GM23338 (cell line): ENCODE data around the gene ERCC6. TPM values are rescaled to one million over a fixed set of nuclear protein-coding genes. Genes with fewer than 3 reads are reported as not detected.

Experiments
- ATAC-seq: fragments of 200-7000 bp; cut with Tn5 transposase; 3 replicates; pipeline ENCODE4 v1.9.1; 2020
- DNase-seq: peaks from one replicate; pipeline ENCODE4 v3.0.0-alpha.2; 2015; ENCODE audit warnings: low spot score
- H2AFZ ChIP-seq: fragments of 200-600 bp; sonication (generic); 2 replicates; pipeline ENCODE4 v1.8.0; 2016; ENCODE audit warnings: antibody characterized with exemption, mild to moderate bottlenecking, moderate library complexity
- H3F3A ChIP-seq: fragments of 200-600 bp; sonication (generic); replicated peaks from 2 replicates; pipeline ENCODE4 v1.8.0; 2017; ENCODE audit warnings: antibody characterized with exemption, mixed run types, low read depth
- H3K27ac ChIP-seq: fragments of 200-600 bp; sonication (generic); 2 replicates; pipeline ENCODE4 v1.6.1; 2016; ENCODE audit warnings: low read depth
- H3K27me3 ChIP-seq: fragments of 200-600 bp; sonication (generic); 2 replicates; pipeline ENCODE4 v1.8.0; 2016; ENCODE audit warnings: mild to moderate bottlenecking, mixed run types, moderate library complexity; ENCODE audit not compliant: insufficient read depth
- H3K36me3 ChIP-seq: fragments of 200-600 bp; sonication (generic); 2 replicates; pipeline ENCODE4 v1.8.0; 2016; ENCODE audit warnings: mild to moderate bottlenecking; ENCODE audit not compliant: insufficient read depth
- H3K4me1 ChIP-seq: fragments of 200-600 bp; sonication (generic); 2 replicates; pipeline ENCODE4 v1.8.0; 2016; ENCODE audit warnings: mild to moderate bottlenecking, moderate library complexity; ENCODE audit not compliant: insufficient read depth
- H3K4me2 ChIP-seq: fragments of 200-600 bp; sonication (generic); 2 replicates; pipeline ENCODE4 v1.7.1; 2017; ENCODE audit warnings: mixed run types
- H3K4me3 ChIP-seq: fragments of 200-600 bp; sonication (generic); 2 replicates; pipeline ENCODE4 v1.6.1; 2016; ENCODE audit warnings: mixed run types
- H3K79me2 ChIP-seq: fragments of 200-600 bp; sonication (generic); replicated peaks from 2 replicates; pipeline ENCODE4 v1.8.0; 2017; ENCODE audit warnings: mild to moderate bottlenecking; ENCODE audit not compliant: insufficient read depth
- H3K9me2 ChIP-seq: fragments of 200-600 bp; sonication (generic); 2 replicates; pipeline ENCODE4 v1.8.0; 2017; ENCODE audit not compliant: insufficient read depth
- H4K20me1 ChIP-seq: fragments of 200-600 bp; sonication (generic); replicated peaks from 2 replicates; pipeline ENCODE4 v1.8.0; 2017; ENCODE audit warnings: mild to moderate bottlenecking; ENCODE audit not compliant: insufficient read depth
- H3K27ac Mint-ChIP-seq: 2 replicates; pipeline ENCODE4 v1.8.0; 2020; ENCODE audit warnings: inconsistent platforms, mild to moderate bottlenecking, moderate library complexity, mixed read lengths
- H3K27me3 Mint-ChIP-seq: 3 replicates; pipeline ENCODE4 v1.8.0; 2022; ENCODE audit warnings: low read depth, mild to moderate bottlenecking, moderate library complexity, mixed read lengths, inconsistent platforms; ENCODE audit not compliant: insufficient read depth, poor library complexity
- H3K36me3 Mint-ChIP-seq: 3 replicates; pipeline ENCODE4 v1.8.0; 2021; ENCODE audit warnings: low read depth, mild to moderate bottlenecking, inconsistent platforms, moderate library complexity, mixed read lengths
- H3K4me1 Mint-ChIP-seq: 3 replicates; pipeline ENCODE4 v1.8.0; 2020; ENCODE audit warnings: mild to moderate bottlenecking, inconsistent platforms, mixed read lengths
- H3K4me3 Mint-ChIP-seq: 3 replicates; pipeline ENCODE4 v1.8.0; 2021; ENCODE audit warnings: moderate library complexity, mild to moderate bottlenecking, inconsistent platforms, mixed read lengths
- H3K9me3 Mint-ChIP-seq: 3 replicates; pipeline ENCODE4 v1.8.0; 2020; ENCODE audit warnings: moderate library complexity, mild to moderate bottlenecking, inconsistent platforms, mixed read lengths
- CREB1 ChIP-seq: fragments of 250-450 bp; sonication (Bioruptor Pico); IDR thresholded peaks from 2 replicates; pipeline ENCODE4 v1.5.0; 2020; ENCODE audit warnings: low read depth, mild to moderate bottlenecking, moderate library complexity
- EZH2 ChIP-seq: fragments of 200-600 bp; sonication (generic); IDR thresholded peaks from one replicate; pipeline ENCODE4 v1.8.0; 2017; ENCODE audit warnings: antibody characterized with exemption, mild to moderate bottlenecking, low read depth; ENCODE audit not compliant: unreplicated experiment
- EZH2phosphoT487 ChIP-seq: fragments of 200-600 bp; sonication (generic); IDR thresholded peaks from one replicate; pipeline ENCODE4 v1.8.1; 2018; ENCODE audit warnings: antibody characterized with exemption; ENCODE audit not compliant: unreplicated experiment
- JUNB ChIP-seq: IDR thresholded peaks from one replicate; pipeline ENCODE4 v1.6.1; 2016; ENCODE audit warnings: antibody characterized with exemption; ENCODE audit not compliant: unreplicated experiment
- NANOG ChIP-seq: IDR thresholded peaks from 2 replicates; pipeline ENCODE4 v1.6.1; 2016; ENCODE audit warnings: antibody characterized with exemption, borderline replicate concordance
- POLR2AphosphoS5 ChIP-seq: IDR thresholded peaks from 2 replicates; pipeline ENCODE4 v1.6.1; 2016; ENCODE audit warnings: antibody characterized with exemption, low read depth
- STAT1 ChIP-seq: IDR thresholded peaks from one replicate; pipeline ENCODE4 v1.6.1; 2016; ENCODE audit warnings: antibody characterized with exemption; ENCODE audit not compliant: unreplicated experiment
- ZNF114 ChIP-seq: fragments of 250-450 bp; sonication (Bioruptor Pico); IDR thresholded peaks from 2 replicates; pipeline ENCODE4 v1.5.0; 2020; ENCODE audit warnings: mild to moderate bottlenecking, moderate library complexity
- ZNF331 ChIP-seq: fragments of 250-450 bp; sonication (Bioruptor Pico); IDR thresholded peaks from 2 replicates; pipeline ENCODE4 v1.5.0; 2020; ENCODE audit warnings: low read depth, mild to moderate bottlenecking, moderate library complexity
- polyA plus RNA-seq: library from polyadenylated mRNA; unstranded; fragments of >200 nt; fragmentation: Nextera tagmentation; extraction: Ambion mirVana; gene quantifications from 2 replicates; pipeline ENCODE4 v1.2.1, GENCODE V29; 2016
- total RNA-seq: library from RNA; depleted of rRNA; stranded (reverse); fragments of >200 nt; shearing (Covaris generic); gene quantifications from 2 replicates; pipeline ENCODE4 v1.2.3, GENCODE V29; 2014
- TF ChIP-seq, protein P1 (sequence below), 2 experiments: fragments of 200-600 bp in 1 of 2; sonication (generic) in 1 of 2; conservative IDR thresholded peaks; 2 replicates each; pipeline versions ENCODE4 v1.5.1 to v1.6.1; 2016 to 2017; ENCODE audit warnings: antibody characterized with exemption in 2 of 2, low read depth in 2 of 2, mild to moderate bottlenecking in 2 of 2, moderate library complexity in 1 of 2
- TF ChIP-seq, protein P2 (sequence below): fragments of 250-450 bp; sonication (Bioruptor Pico); IDR thresholded peaks from 2 replicates; pipeline ENCODE4 v1.5.0; 2020; ENCODE audit warnings: mild to moderate bottlenecking, moderate library complexity
- TF ChIP-seq, protein P3 (sequence below): IDR thresholded peaks from 2 replicates; pipeline ENCODE4 v1.6.1; 2016; ENCODE audit warnings: antibody characterized with exemption

Gene ERCC6
- total and polyA plus RNA-seq, 2 experiments from 2014 or later, result 2.5 to 13.8 TPM

DNA sequence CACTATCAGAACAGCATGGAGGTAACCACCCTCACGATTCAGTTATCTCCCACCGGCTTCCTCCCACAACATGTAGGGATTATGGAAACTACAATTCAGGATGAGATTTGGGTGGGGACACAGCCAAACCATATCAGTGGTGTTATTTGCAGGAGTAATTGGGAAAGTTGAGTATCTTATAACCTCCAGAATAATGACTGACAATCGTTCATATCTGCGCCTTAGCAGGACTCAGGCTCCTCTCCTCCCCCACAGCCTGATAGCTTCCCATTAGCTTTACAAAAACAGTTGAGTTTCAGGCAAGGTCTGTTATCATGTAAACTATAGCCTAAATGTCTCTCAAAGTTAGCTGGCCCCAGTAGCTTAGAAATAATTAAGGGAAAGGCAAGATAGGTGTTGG, 3.4 kb upstream of the ERCC6 start:
- Histone ChIP-seq H4K20me1 (no peaks in the 10 kb centered on the region), H3K79me2 (0 out of 2 replicates have a peak, but pooled peaks cover 9% of the 10 kb centered on the region), H3K27ac (no peak overlapping the region), H3K27me3 (peaks cover 25% of the 10 kb centered on the region), H3K9me2 (peaks cover 10% of the 10 kb centered on the region), H3K4me1 (peaks cover 16% of the 10 kb centered on the region), H3K4me2 (peak overlapping the region; percentile 37; the same call in 1 of the 2 replicates), H3K4me3 (peak overlapping the region; percentile 2), H3K36me3 (peaks cover 9% of the 10 kb centered on the region; the same call in 1 of the 2 replicates), H3F3A (no peaks in the 10 kb centered on the region), H2AFZ (no peak overlapping the region)
- Mint-ChIP-seq H3K36me3 (peaks cover 15% of the 10 kb centered on the region; the same call in 2 of the 3 replicates), H3K27ac (no peak overlapping the region; the same call in 1 of the 2 replicates), H3K27me3 (peaks cover 18% of the 10 kb centered on the region), H3K4me1 (peaks cover 29% of the 10 kb centered on the region), H3K4me3 (no peak overlapping the region), H3K9me3 (peaks cover 30% of the 10 kb centered on the region)
- peak; percentile 45 for DNase-seq
- peak; percentile 64; the same call in 1 of the 2 replicates for TF ChIP-seq NANOG
- TF ChIP-seq JUNB, result no peak
- ATAC-seq, result no peak

DNA sequence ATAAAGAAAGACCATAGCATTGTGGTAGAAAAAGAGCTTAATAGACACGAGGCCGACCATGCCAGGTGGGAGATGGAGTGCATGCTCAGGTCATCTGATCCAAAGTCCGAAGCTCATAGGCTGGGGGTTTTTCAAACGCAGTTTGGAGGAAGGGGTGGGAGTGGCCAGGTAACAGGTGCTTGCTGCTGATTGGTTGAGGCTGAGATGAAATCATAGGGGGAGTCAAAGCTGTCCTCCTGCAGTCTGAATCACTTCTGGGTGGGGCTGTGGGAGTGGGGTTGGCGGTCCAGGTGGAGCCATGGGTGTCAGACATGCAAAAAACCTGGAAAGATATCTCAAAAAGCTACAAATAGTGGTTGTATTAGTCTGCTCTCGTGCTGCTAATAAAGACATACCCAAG, 2.8 kb upstream of the ERCC6 start:
- Histone ChIP-seq H3F3A (no peaks in the 10 kb centered on the region), H3K79me2 (0 out of 2 replicates have a peak, but pooled peaks cover 9% of the 10 kb centered on the region), H3K27me3 (peaks cover 25% of the 10 kb centered on the region), H3K4me3 (no peak overlapping the region), H3K4me1 (peaks cover 16% of the 10 kb centered on the region), H3K4me2 (no peak overlapping the region; the same call in 1 of the 2 replicates), H3K27ac (no peak overlapping the region), H3K9me2 (peaks cover 10% of the 10 kb centered on the region), H2AFZ (no peak overlapping the region), H4K20me1 (no peaks in the 10 kb centered on the region), H3K36me3 (peaks cover 9% of the 10 kb centered on the region; the same call in 1 of the 2 replicates)
- H3K9me3 Mint-ChIP-seq, result peaks cover 30% of the 10 kb centered on the region
- no peak overlapping the region; the same call in 2 of the 3 replicates for H3K4me3 Mint-ChIP-seq
- ATAC-seq, result no peak
- peaks cover 29% of the 10 kb centered on the region for H3K4me1 Mint-ChIP-seq
- H3K27ac Mint-ChIP-seq, result no peak overlapping the region; the same call in 1 of the 2 replicates
- peak; percentile 35 for DNase-seq
- H3K27me3 Mint-ChIP-seq, result peaks cover 18% of the 10 kb centered on the region
- peaks cover 15% of the 10 kb centered on the region; the same call in 2 of the 3 replicates for H3K36me3 Mint-ChIP-seq
- no peak for TF ChIP-seq ZNF114 (CRISPR knock-in tag)
- TF ChIP-seq, protein P1, sequence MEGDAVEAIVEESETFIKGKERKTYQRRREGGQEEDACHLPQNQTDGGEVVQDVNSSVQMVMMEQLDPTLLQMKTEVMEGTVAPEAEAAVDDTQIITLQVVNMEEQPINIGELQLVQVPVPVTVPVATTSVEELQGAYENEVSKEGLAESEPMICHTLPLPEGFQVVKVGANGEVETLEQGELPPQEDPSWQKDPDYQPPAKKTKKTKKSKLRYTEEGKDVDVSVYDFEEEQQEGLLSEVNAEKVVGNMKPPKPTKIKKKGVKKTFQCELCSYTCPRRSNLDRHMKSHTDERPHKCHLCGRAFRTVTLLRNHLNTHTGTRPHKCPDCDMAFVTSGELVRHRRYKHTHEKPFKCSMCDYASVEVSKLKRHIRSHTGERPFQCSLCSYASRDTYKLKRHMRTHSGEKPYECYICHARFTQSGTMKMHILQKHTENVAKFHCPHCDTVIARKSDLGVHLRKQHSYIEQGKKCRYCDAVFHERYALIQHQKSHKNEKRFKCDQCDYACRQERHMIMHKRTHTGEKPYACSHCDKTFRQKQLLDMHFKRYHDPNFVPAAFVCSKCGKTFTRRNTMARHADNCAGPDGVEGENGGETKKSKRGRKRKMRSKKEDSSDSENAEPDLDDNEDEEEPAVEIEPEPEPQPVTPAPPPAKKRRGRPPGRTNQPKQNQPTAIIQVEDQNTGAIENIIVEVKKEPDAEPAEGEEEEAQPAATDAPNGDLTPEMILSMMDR (conservative IDR thresholded peaks at IDR 0.05; ENCODE audit: low read depth in 2 of 2), result no peak
- TF ChIP-seq CREB1 (CRISPR knock-in tag), result no peak
- no peak for TF ChIP-seq POLR2AphosphoS5
- TF ChIP-seq, protein P2, sequence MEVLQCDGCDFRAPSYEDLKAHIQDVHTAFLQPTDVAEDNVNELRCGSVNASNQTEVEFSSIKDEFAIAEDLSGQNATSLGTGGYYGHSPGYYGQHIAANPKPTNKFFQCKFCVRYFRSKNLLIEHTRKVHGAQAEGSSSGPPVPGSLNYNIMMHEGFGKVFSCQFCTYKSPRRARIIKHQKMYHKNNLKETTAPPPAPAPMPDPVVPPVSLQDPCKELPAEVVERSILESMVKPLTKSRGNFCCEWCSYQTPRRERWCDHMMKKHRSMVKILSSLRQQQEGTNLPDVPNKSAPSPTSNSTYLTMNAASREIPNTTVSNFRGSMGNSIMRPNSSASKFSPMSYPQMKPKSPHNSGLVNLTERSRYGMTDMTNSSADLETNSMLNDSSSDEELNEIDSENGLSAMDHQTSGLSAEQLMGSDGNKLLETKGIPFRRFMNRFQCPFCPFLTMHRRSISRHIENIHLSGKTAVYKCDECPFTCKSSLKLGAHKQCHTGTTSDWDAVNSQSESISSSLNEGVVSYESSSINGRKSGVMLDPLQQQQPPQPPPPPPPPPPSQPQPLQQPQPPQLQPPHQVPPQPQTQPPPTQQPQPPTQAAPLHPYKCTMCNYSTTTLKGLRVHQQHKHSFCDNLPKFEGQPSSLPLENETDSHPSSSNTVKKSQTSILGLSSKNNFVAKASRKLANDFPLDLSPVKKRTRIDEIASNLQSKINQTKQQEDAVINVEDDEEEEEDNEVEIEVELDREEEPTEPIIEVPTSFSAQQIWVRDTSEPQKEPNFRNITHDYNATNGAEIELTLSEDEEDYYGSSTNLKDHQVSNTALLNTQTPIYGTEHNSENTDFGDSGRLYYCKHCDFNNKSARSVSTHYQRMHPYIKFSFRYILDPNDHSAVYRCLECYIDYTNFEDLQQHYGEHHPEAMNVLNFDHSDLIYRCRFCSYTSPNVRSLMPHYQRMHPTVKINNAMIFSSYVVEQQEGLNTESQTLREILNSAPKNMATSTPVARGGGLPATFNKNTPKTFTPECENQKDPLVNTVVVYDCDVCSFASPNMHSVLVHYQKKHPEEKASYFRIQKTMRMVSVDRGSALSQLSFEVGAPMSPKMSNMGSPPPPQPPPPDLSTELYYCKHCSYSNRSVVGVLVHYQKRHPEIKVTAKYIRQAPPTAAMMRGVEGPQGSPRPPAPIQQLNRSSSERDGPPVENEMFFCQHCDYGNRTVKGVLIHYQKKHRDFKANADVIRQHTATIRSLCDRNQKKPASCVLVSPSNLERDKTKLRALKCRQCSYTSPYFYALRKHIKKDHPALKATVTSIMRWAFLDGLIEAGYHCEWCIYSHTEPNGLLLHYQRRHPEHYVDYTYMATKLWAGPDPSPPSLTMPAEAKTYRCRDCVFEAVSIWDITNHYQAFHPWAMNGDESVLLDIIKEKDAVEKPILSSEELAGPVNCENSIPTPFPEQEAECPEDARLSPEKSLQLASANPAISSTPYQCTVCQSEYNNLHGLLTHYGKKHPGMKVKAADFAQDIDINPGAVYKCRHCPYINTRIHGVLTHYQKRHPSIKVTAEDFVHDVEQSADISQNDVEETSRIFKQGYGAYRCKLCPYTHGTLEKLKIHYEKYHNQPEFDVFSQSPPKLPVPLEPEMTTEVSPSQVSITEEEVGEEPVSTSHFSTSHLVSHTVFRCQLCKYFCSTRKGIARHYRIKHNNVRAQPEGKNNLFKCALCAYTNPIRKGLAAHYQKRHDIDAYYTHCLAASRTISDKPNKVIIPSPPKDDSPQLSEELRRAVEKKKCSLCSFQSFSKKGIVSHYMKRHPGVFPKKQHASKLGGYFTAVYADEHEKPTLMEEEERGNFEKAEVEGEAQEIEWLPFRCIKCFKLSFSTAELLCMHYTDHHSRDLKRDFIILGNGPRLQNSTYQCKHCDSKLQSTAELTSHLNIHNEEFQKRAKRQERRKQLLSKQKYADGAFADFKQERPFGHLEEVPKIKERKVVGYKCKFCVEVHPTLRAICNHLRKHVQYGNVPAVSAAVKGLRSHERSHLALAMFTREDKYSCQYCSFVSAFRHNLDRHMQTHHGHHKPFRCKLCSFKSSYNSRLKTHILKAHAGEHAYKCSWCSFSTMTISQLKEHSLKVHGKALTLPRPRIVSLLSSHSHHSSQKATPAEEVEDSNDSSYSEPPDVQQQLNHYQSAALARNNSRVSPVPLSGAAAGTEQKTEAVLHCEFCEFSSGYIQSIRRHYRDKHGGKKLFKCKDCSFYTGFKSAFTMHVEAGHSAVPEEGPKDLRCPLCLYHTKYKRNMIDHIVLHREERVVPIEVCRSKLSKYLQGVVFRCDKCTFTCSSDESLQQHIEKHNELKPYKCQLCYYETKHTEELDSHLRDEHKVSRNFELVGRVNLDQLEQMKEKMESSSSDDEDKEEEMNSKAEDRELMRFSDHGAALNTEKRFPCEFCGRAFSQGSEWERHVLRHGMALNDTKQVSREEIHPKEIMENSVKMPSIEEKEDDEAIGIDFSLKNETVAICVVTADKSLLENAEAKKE (CRISPR knock-in tag), result no peak
- no peak for TF ChIP-seq STAT1
- TF ChIP-seq, protein P3, sequence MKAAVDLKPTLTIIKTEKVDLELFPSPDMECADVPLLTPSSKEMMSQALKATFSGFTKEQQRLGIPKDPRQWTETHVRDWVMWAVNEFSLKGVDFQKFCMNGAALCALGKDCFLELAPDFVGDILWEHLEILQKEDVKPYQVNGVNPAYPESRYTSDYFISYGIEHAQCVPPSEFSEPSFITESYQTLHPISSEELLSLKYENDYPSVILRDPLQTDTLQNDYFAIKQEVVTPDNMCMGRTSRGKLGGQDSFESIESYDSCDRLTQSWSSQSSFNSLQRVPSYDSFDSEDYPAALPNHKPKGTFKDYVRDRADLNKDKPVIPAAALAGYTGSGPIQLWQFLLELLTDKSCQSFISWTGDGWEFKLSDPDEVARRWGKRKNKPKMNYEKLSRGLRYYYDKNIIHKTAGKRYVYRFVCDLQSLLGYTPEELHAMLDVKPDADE, result no peak
- TF ChIP-seq JUNB, result no peak
- no peak for TF ChIP-seq EZH2
- no peak for TF ChIP-seq ZNF331 (CRISPR knock-in tag)
- TF ChIP-seq EZH2phosphoT487, result no peak
